Right lobe of liver (tissue), 4 donors: ENCODE results near the gene PROCA1.

Experiments
- POLR2A ChIP-seq: fragments of 450-650 bp; IDR thresholded peaks from one replicate; pipeline ENCODE4 v1.6.1; 2017; ENCODE audit warnings: antibody characterized with exemption, mild to moderate bottlenecking
- TF ChIP-seq, protein P1 (sequence below), 4 donors: fragments of 200-600 bp in 3 of 4; fragments of 450-650 bp in 1 of 4; IDR thresholded peaks; one replicate each; pipeline versions ENCODE4 v1.5.1 to v1.8.0; 2016 to 2022; ENCODE audit warnings: antibody characterized with exemption in 4 of 4, mild to moderate bottlenecking in 2 of 4
- donor health status: DM: no; HTN: no; CAD: no.
- donor health status: DM: no; HTN: no; CAD: no.
- donor health status: DM: no; HTN: yes; CAD: no.

DNA sequence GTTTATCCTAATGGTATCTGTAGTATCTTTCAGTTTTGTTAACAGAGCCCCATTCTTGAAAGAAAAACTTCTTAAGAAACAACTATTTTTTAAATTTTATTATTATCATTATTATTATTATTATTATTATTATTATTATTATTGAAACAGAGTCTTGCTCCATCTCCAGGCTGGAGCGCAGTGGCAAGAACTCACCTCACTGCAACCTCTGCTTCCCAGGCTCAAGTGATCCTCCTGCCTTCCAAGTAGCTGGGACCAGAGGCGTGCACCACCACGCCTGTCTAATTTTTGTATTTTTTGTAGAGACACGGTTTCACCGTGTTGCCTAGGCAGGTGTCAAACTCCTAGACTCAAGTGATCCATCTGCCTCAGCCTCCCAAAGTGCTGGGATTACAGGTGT, 26.3 kb downstream of the PROCA1 start:
- TF ChIP-seq POLR2A, result no peak
- TF ChIP-seq, protein P1, sequence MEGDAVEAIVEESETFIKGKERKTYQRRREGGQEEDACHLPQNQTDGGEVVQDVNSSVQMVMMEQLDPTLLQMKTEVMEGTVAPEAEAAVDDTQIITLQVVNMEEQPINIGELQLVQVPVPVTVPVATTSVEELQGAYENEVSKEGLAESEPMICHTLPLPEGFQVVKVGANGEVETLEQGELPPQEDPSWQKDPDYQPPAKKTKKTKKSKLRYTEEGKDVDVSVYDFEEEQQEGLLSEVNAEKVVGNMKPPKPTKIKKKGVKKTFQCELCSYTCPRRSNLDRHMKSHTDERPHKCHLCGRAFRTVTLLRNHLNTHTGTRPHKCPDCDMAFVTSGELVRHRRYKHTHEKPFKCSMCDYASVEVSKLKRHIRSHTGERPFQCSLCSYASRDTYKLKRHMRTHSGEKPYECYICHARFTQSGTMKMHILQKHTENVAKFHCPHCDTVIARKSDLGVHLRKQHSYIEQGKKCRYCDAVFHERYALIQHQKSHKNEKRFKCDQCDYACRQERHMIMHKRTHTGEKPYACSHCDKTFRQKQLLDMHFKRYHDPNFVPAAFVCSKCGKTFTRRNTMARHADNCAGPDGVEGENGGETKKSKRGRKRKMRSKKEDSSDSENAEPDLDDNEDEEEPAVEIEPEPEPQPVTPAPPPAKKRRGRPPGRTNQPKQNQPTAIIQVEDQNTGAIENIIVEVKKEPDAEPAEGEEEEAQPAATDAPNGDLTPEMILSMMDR (IDR thresholded peaks at IDR 0.05), result no peak
